ENCODE measurements around the gene KLK4.

The KLK4 gene

GRCh38 chr19:50911206-50912101 is at the start of gene KLK4:
TSS of gene KLK4 (minus strand) at chr19:50911395. CDS start at chr19:50910738, 657 bp downstream.
- no peak for TF ChIP-seq CTCF (IDR thresholded peaks at IDR 0.05)
- H3K4me3 ChIP-seq (ENCODE audit: low read depth, low read length) = no peak within 1 kb of the TSS
- no peak within 1 kb of the TSS for H3K4me2 ChIP-seq (ENCODE audit: low read length)
- no peak within 1 kb of the TSS for H3K9ac ChIP-seq
- H3K9me3 ChIP-seq (ENCODE audit: control insufficient read depth, low read length) = no peaks in the 10 kb centered on the region
- no peaks in the 10 kb centered on the region for H3K36me3 ChIP-seq (ENCODE audit: control insufficient read depth, insufficient read depth, low read length)
- peaks cover 3% of the 10 kb centered on the region for H3K4me1 ChIP-seq
- H2AFZ ChIP-seq = no peak within 1 kb of the TSS
- no peaks in the 10 kb centered on the region for H3K79me2 ChIP-seq
- H3K27me3 ChIP-seq (ENCODE audit: control insufficient read depth, insufficient read depth, low read length) = no peaks in the 10 kb centered on the region
- no peak within 1 kb of the TSS for H3K27ac ChIP-seq

- Histone ChIP-seq H3K4me2 (ENCODE audit: low read length) (no peak overlapping the region), H3K9me3 (ENCODE audit: control insufficient read depth, low read length) (no peaks in the 10 kb centered on the region), H3K36me3 (ENCODE audit: control insufficient read depth, insufficient read depth, low read length) (no peaks in the 10 kb centered on the region), H3K9ac (no peak overlapping the region), H3K27ac (no peak overlapping the region), H3K79me2 (no peaks in the 10 kb centered on the region), H3K4me3 (ENCODE audit: low read depth, low read length) (no peak overlapping the region), H2AFZ (no peak overlapping the region), H3K4me1 (no peaks in the 10 kb centered on the region), H3K27me3 (ENCODE audit: control insufficient read depth, insufficient read depth, low read length) (no peaks in the 10 kb centered on the region)
- TF ChIP-seq CTCF (IDR thresholded peaks at IDR 0.05) = no peak
These were observed 48.7 kb upstream of the KLK4 start for GRCh38 chr19:50959731-50960500.

- H3K9me3 ChIP-seq (ENCODE audit: control insufficient read depth, low read length) = no peaks in the 10 kb centered on the region
- no peak overlapping the region for H3K27ac ChIP-seq
- H3K9ac ChIP-seq = no peak overlapping the region
- H2AFZ ChIP-seq = no peak overlapping the region
- H3K4me3 ChIP-seq (ENCODE audit: low read depth, low read length) = no peak overlapping the region
- no peaks in the 10 kb centered on the region for H3K27me3 ChIP-seq (ENCODE audit: control insufficient read depth, insufficient read depth, low read length)
- no peaks in the 10 kb centered on the region for H3K36me3 ChIP-seq (ENCODE audit: control insufficient read depth, insufficient read depth, low read length)
- H3K4me2 ChIP-seq (ENCODE audit: low read length) = no peak overlapping the region
- no peaks in the 10 kb centered on the region for H3K4me1 ChIP-seq
- no peaks in the 10 kb centered on the region for H3K79me2 ChIP-seq
- TF ChIP-seq CTCF (IDR thresholded peaks at IDR 0.05) = no peak
These were observed 46.4 kb upstream of the KLK4 start for GRCh38 chr19:50957587-50957986.

- Histone ChIP-seq H2AFZ (no peak within 1 kb of the TSS), H3K4me1 (no peaks in the 10 kb centered on the region), H3K4me2 (ENCODE audit: low read length) (no peak within 1 kb of the TSS), H3K79me2 (no peaks in the 10 kb centered on the region), H3K36me3 (ENCODE audit: control insufficient read depth, insufficient read depth, low read length) (no peaks in the 10 kb centered on the region), H3K4me3 (ENCODE audit: low read depth, low read length) (no peak within 1 kb of the TSS), H3K9ac (no peak within 1 kb of the TSS), H3K27ac (no peak within 1 kb of the TSS), H3K9me3 (ENCODE audit: control insufficient read depth, low read length) (no peaks in the 10 kb centered on the region), H3K27me3 (ENCODE audit: control insufficient read depth, insufficient read depth, low read length) (no peaks in the 10 kb centered on the region)
- TF ChIP-seq CTCF (IDR thresholded peaks at IDR 0.05) = no peak
These were observed 41.7 kb upstream of the KLK4 start, which contains the start of gene KLK5 for GRCh38 chr19:50952910-50953309. TSS of gene KLK5 (minus strand) at chr19:50953038. CDS start at chr19:50952657, 381 bp downstream.
